Measurements from ENCODE around the gene SLC16A8. TPM values are rescaled to one million over a fixed set of nuclear protein-coding genes. Genes with fewer than 3 reads are reported as not detected.
A peak's percentile ranks its signal among the peaks of the same experiment; 100 is the strongest.

Gene SLC16A8
- total and polyA plus RNA-seq, 4 donors: 0.32 to 0.64 (median 0.39) TPM; not detected in 1

DNA sequence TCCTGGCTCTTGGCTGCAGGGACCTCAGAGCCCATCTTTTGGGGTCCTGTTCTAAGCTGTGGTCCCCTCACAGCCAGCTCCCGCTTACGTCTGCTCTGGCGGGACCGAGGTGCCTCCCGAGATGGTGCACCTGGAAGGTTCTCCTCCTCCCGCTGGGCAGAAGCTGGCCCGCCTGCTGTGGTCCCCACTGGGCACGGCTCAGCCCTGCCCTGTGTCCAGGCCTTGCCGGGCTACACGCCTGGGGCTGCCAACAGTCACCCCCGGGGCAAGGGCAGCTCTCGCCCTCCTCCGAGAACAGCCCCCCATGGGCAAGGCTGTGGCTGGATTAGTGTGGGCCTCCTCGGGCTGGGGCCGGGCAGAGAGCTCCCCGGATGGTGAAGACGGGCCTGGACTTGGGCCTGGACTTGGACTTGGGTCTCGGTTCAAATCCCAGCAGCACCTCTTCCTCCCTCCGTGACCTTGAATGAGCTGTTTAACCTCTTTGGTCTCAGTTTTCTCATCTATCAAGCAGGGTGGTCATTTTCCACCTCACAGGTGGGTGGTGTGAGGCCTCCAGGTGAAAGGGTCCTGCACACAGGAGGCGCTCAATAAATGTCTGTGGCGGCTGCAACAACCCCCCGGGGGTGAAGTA lies 25.5 kb upstream of the SLC16A8 start:
- Histone ChIP-seq H3K9me3 (ENCODE audit: control insufficient read depth in 4 of 4, insufficient read depth in 3 of 4, low read length in 3 of 4) (no peaks in the 10 kb centered on the region), H3K36me3 (ENCODE audit: control insufficient read depth in 4 of 4, insufficient read depth in 4 of 4, low read length in 4 of 4) (peaks cover 0 to 6% (median 0%) of the 10 kb centered on the region in 4 donors), H3K9ac (ENCODE audit: insufficient read depth in 1 of 2, low read length in 2 of 2) (no peak overlapping the region), H3K4me3 (no peak overlapping the region), H3K27ac (ENCODE audit: low read depth in 1 of 2, low read length in 1 of 2) (no peak overlapping the region), H3K4me1 (ENCODE audit: control insufficient read depth in 5 of 5, insufficient read depth in 5 of 5, low read length in 5 of 5) (peaks cover 0 to 6% (median 0%) of the 10 kb centered on the region in 5 donors), H3K27me3 (ENCODE audit: control insufficient read depth in 3 of 3, insufficient read depth in 3 of 3, low read length in 2 of 3) (no peaks in the 10 kb centered on the region)
- 89 to 94% methylated on average over 22 of the region's 22 CpGs for WGBS, 2 donors
- no peak for ATAC-seq (ENCODE audit: insufficient read depth, low FRiP score)
- TF ChIP-seq, protein P1, sequence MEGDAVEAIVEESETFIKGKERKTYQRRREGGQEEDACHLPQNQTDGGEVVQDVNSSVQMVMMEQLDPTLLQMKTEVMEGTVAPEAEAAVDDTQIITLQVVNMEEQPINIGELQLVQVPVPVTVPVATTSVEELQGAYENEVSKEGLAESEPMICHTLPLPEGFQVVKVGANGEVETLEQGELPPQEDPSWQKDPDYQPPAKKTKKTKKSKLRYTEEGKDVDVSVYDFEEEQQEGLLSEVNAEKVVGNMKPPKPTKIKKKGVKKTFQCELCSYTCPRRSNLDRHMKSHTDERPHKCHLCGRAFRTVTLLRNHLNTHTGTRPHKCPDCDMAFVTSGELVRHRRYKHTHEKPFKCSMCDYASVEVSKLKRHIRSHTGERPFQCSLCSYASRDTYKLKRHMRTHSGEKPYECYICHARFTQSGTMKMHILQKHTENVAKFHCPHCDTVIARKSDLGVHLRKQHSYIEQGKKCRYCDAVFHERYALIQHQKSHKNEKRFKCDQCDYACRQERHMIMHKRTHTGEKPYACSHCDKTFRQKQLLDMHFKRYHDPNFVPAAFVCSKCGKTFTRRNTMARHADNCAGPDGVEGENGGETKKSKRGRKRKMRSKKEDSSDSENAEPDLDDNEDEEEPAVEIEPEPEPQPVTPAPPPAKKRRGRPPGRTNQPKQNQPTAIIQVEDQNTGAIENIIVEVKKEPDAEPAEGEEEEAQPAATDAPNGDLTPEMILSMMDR (IDR thresholded peaks at IDR 0.05; ENCODE audit: control extremely low read depth, extremely low read depth): no peak
- DNase-seq: peak; percentile 38 to 75 (median 67)

DNA sequence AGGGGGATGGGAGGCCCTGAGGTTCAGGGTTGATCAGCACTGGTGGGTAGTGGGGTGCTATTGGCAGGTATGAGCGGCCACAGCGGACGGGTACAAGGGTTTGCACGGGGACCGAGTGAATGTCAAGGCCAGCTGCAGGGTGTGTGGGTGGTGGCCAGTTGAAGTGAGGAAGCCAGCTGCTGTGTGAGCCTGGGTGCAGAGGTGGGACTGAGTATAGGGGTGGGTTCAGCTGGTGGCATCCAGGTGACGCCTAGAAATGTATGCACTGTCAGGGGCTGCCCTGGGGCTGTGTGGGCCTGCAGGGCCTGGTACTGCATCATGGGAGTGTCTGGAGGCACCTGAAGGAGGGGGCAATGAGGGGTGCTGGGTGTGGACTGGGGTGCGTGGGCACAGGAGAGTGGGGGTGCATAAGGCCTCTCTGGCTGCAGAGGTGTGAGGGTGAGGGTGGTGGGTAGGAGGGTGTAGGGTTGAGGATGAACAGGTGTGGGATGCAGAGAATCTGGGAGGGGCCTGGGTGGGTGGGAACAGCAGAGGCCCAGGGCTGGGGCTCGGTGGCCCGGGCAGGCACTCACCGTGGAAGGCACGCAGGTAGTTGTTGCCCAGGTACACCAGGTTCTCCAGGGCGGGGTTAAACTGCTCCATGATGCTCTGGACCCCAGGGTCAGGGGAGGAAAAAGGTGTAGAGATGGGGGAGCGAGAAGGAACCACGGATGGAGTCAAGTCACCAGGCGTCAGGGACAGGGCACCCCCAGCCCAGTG lies 24.8 kb upstream of the SLC16A8 start:
- no peak for DNase-seq
- TF ChIP-seq, protein P1 (IDR thresholded peaks at IDR 0.05; ENCODE audit: control extremely low read depth, extremely low read depth): no peak
- no peak overlapping the region for H3K4me3 ChIP-seq
- no peak for ATAC-seq (ENCODE audit: insufficient read depth, low FRiP score)
- peaks cover 0 to 6% (median 0%) of the 10 kb centered on the region in 5 donors for H3K4me1 ChIP-seq (ENCODE audit: control insufficient read depth in 5 of 5, insufficient read depth in 5 of 5, low read length in 5 of 5)
- H3K36me3 ChIP-seq (ENCODE audit: control insufficient read depth in 4 of 4, insufficient read depth in 4 of 4, low read length in 4 of 4): peaks cover 0 to 6% (median 0%) of the 10 kb centered on the region in 4 donors
- H3K27ac ChIP-seq (ENCODE audit: low read depth in 1 of 2, low read length in 1 of 2): no peak overlapping the region
- H3K27me3 ChIP-seq (ENCODE audit: control insufficient read depth in 3 of 3, insufficient read depth in 3 of 3, low read length in 2 of 3): no peaks in the 10 kb centered on the region
- 94% methylated on average over 15 of the region's 15 CpGs for WGBS, 2 donors
- H3K9me3 ChIP-seq (ENCODE audit: control insufficient read depth in 4 of 4, insufficient read depth in 3 of 4, low read length in 3 of 4): no peaks in the 10 kb centered on the region
- H3K9ac ChIP-seq (ENCODE audit: insufficient read depth in 1 of 2, low read length in 2 of 2): no peak overlapping the region

DNA sequence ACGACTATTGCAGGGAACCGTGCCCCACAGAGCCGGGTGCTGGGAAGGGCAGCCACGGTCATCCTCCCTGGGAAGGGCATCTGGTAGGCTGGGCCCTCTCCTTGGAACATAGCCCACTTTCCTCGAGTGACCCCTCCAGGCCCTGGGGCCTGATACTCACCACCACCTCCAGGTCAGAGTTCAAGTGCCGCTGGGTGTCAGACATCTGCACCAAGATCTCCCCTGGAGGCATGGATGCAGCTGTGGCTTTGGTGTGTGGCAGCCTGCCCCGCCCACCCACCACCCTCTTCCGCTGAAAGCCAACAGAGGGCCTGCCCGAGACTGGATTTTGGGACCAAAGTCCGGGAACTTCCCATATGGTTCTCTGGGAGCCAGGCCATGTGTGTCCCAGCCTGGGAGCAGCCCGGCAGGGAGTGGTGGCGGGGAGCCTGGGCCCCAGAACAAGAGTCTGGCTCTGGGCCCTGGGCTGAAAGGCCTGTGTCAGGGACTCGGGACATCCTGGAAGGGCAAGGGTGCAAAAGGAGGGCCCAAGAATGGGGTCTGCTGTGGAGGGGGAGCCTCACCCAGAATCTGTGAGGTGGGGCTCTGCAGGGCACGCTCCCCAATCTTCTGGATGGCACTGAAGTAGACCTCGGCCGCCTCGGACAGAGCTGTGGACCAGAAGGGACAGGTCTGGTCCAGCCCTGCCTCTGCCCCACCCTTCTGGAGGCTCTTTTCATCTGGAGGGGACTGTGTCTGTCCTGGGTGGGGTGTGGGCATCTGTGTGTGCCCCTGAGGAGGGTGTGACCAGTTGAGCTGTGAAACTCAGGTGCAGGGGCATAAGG lies 23.9 kb upstream of the SLC16A8 start:
- Histone ChIP-seq H3K27me3 (ENCODE audit: control insufficient read depth in 3 of 3, insufficient read depth in 3 of 3, low read length in 2 of 3) (no peaks in the 10 kb centered on the region), H3K4me3 (no peak overlapping the region), H3K4me1 (ENCODE audit: control insufficient read depth in 5 of 5, insufficient read depth in 5 of 5, low read length in 5 of 5) (peaks cover 0 to 6% (median 0%) of the 10 kb centered on the region in 5 donors), H3K36me3 (ENCODE audit: control insufficient read depth in 4 of 4, insufficient read depth in 4 of 4, low read length in 4 of 4) (peaks cover 0 to 6% (median 0%) of the 10 kb centered on the region in 4 donors), H3K27ac (ENCODE audit: low read depth in 1 of 2, low read length in 1 of 2) (no peak overlapping the region), H3K9me3 (ENCODE audit: control insufficient read depth in 4 of 4, insufficient read depth in 3 of 4, low read length in 3 of 4) (no peaks in the 10 kb centered on the region), H3K9ac (ENCODE audit: insufficient read depth in 1 of 2, low read length in 2 of 2) (no peak overlapping the region)
- TF ChIP-seq, protein P1 (IDR thresholded peaks at IDR 0.05; ENCODE audit: control extremely low read depth, extremely low read depth): no peak
- no peak for ATAC-seq (ENCODE audit: insufficient read depth, low FRiP score)
- 80 to 87% methylated on average over 17 of the region's 17 CpGs for WGBS, 2 donors
- peak in 2 of 3 donors; percentile 33 to 45 for DNase-seq

All from lung (tissue), 12 donors.